Panc1 (cell line): ENCODE data around the gene ACTL10. TPM values are rescaled to one million over a fixed set of nuclear protein-coding genes. Genes with fewer than 3 reads are reported as not detected.

ENCODE experiments used
- ATAC-seq: fragments of 200-7000 bp; cut with Tn5 transposase; 2 replicates; pipeline ENCODE4 v1.9.1; 2020; ENCODE audit warnings: mild to moderate bottlenecking, moderate library complexity
- BruUV-seq: library from RNA; stranded (reverse); fragments of 400-500 nt; replicated peaks from 2 replicates; lab custom pipeline; 2021; lab: Mats Ljungman, UMichigan
- CTCF ChIA-PET: fragments of 300-600 bp; sonication (Branson Sonifier 250); formaldehyde crosslinking; loops from one replicate; lab custom pipeline; 2022; ENCODE audit warnings: antibody characterized with exemption; lab: Charles Lee
- POLR2A ChIA-PET: fragments of 300-600 bp; sonication (Branson Sonifier 250); formaldehyde crosslinking; loops from one replicate; lab custom pipeline; 2022; ENCODE audit warnings: antibody characterized with exemption; lab: Charles Lee
- DNase-seq: peaks from one replicate; pipeline ENCODE4 v3.0.0-alpha.2; 2010; ENCODE audit warnings: low read depth, low spot score
- H3K27ac ChIP-seq: 2 replicates; pipeline ENCODE4 v1.5.1; 2011; ENCODE audit warnings: mild to moderate bottlenecking, low read length, inconsistent platforms
- H3K27me3 ChIP-seq: fragments of 200-500 bp; sonication (Bioruptor generic); 2 replicates; pipeline ENCODE4 v1.6.0; 2014; ENCODE audit warnings: low read length, inconsistent platforms; ENCODE audit not compliant: control insufficient read depth, insufficient read depth
- H3K36me3 ChIP-seq: fragments of 200-500 bp; sonication (Bioruptor generic); 2 replicates; pipeline ENCODE4 v1.5.1; 2014; ENCODE audit warnings: inconsistent platforms, mild to moderate bottlenecking, low read length, moderate library complexity; ENCODE audit not compliant: control insufficient read depth, insufficient read depth
- H3K4me1 ChIP-seq: 2 replicates; pipeline ENCODE4 v1.5.1; 2011; ENCODE audit warnings: inconsistent platforms, mild to moderate bottlenecking, low read length, moderate library complexity; ENCODE audit not compliant: control insufficient read depth, insufficient read depth
- H3K4me3 ChIP-seq, 2 experiments: 2 replicates each; pipeline ENCODE4 v1.5.1; 2011 to 2012; ENCODE audit warnings: low read depth in 2 of 2, low read length in 2 of 2, mild to moderate bottlenecking in 2 of 2, inconsistent platforms in 1 of 2, moderate library complexity in 1 of 2
- H3K9me3 ChIP-seq: fragments of 200-500 bp; sonication (Bioruptor generic); 2 replicates; pipeline ENCODE4 v1.5.1; 2014; ENCODE audit warnings: low read depth, mild to moderate bottlenecking, inconsistent platforms, low read length, moderate library complexity; ENCODE audit not compliant: control insufficient read depth, insufficient read depth
- CTCF ChIP-seq: fragments of 450-650 bp; IDR thresholded peaks from 2 replicates; pipeline ENCODE4 v1.5.1; 2017; ENCODE audit warnings: mild to moderate bottlenecking
- POLR2AphosphoS5 ChIP-seq: IDR thresholded peaks from 2 replicates; pipeline ENCODE4 v1.6.1; 2012; ENCODE audit warnings: mild to moderate bottlenecking, low read depth, low read length, moderate library complexity
- REST ChIP-seq, 2 experiments: IDR thresholded peaks; 2 replicates each; pipeline ENCODE4 v1.6.1; 2011 to 2012; ENCODE audit warnings: low read depth in 2 of 2, control low read depth in 1 of 2, low read length in 1 of 2, mild to moderate bottlenecking in 1 of 2, moderate library complexity in 1 of 2; ENCODE audit not compliant: insufficient read depth in 1 of 2
- SIN3A ChIP-seq: IDR thresholded peaks from 2 replicates; pipeline ENCODE4 v1.6.1; 2012; ENCODE audit warnings: low read depth, mild to moderate bottlenecking, low read length, moderate library complexity, borderline replicate concordance; ENCODE audit not compliant: insufficient read depth
- TCF7L2 ChIP-seq: IDR thresholded peaks from 2 replicates; pipeline ENCODE4 v1.6.1; 2011; ENCODE audit warnings: mild to moderate bottlenecking, low read depth, low read length, inconsistent platforms
- in situ Hi-C: cut with HindIII; loops from 2 replicates; pipeline ENCODE4 v1.10.0; 2016; ENCODE audit warnings: low sequenced_read_pairs, low pct_unique_long_range_greater_than_20kb
- intact Hi-C: fragments of 100-400 bp; cut with micrococcal nuclease; formaldehyde crosslinking; loops from one replicate; pipeline ENCODE4 v1.10.0; 2022; ENCODE audit not compliant: unreplicated experiment
- total RNA-seq: library from RNA; stranded (reverse); gene quantifications from one replicate; pipeline ENCODE4 v1.2.1, GENCODE V29; 2021; ENCODE audit not compliant: unreplicated experiment

Gene ACTL10
- total RNA-seq, 1 experiment from 2014 or later: not detected

- TF ChIP-seq REST (IDR thresholded peaks at IDR 0.05; ENCODE audit: insufficient read depth in 1 of 2, low read depth in 2 of 2, low read length in 1 of 2): no peak
- TF ChIP-seq TCF7L2: no peak
- TF ChIP-seq POLR2AphosphoS5: no peak
- no peak for TF ChIP-seq SIN3A
- TF ChIP-seq CTCF: no peak
- in situ Hi-C loops (no loop called here), intact Hi-C loops (no loop called here)
- H3K9me3 ChIP-seq: no peaks in the 10 kb centered on the region
- ChIA-PET CTCF (no interaction called here), POLR2A (interaction anchor here (0.7 kb wide), 1 partner anchor 1493 kb away, joined by 3 read pairs; no protein-coding TSS in a partner anchor)
- ATAC-seq (no peak), DNase-seq (no peak)
- H3K27ac ChIP-seq: no peak overlapping the region
- BruUV-seq: no TSS peak
- no peaks in the 10 kb centered on the region for H3K27me3 ChIP-seq
- H3K4me1 ChIP-seq: peaks cover 15% of the 10 kb centered on the region
- no peaks in the 10 kb centered on the region; the same call in 1 of the 2 replicates for H3K36me3 ChIP-seq
- H3K4me3 ChIP-seq: no peak overlapping the region
These were observed 21.3 kb upstream of the ACTL10 start for GRCh38 chr20:33645396-33645795.

GRCh38 chr20:33646191-33646590, 20.6 kb upstream of the ACTL10 start:
- no peak for ATAC-seq
- in situ Hi-C loops: no loop called here
- H3K36me3 ChIP-seq: no peaks in the 10 kb centered on the region; the same call in 1 of the 2 replicates
- peaks cover 15% of the 10 kb centered on the region for H3K4me1 ChIP-seq
- H3K27me3 ChIP-seq: no peaks in the 10 kb centered on the region
- CTCF ChIA-PET: interaction anchor here (0.7 kb wide), 1 partner anchor 478 kb away, joined by 7 read pairs; no protein-coding TSS in a partner anchor
- intact Hi-C loops: no loop called here
- DNase-seq: no peak
- POLR2A ChIA-PET: interaction anchor here (0.7 kb wide), 1 partner anchor 33 kb away, joined by 3 read pairs; no protein-coding TSS in a partner anchor
- no peak overlapping the region for H3K4me3 ChIP-seq
- TF ChIP-seq POLR2AphosphoS5 (no peak), SIN3A (no peak), CTCF (no peak), TCF7L2 (no peak), REST (IDR thresholded peaks at IDR 0.05; ENCODE audit: insufficient read depth in 1 of 2, low read depth in 2 of 2, low read length in 1 of 2) (no peak)
- H3K27ac ChIP-seq: no peak overlapping the region
- no TSS peak for BruUV-seq
- H3K9me3 ChIP-seq: no peaks in the 10 kb centered on the region
